GM10847 (cell line): Measurements from ENCODE around the gene KMT2E.

ENCODE experiments used
- POLR2A ChIP-seq: IDR thresholded peaks from 2 replicates; pipeline ENCODE4 v1.6.1; 2011; ENCODE audit not compliant: insufficient read length; ENCODE audit errors: extremely low read depth

Gene KMT2E

DNA sequence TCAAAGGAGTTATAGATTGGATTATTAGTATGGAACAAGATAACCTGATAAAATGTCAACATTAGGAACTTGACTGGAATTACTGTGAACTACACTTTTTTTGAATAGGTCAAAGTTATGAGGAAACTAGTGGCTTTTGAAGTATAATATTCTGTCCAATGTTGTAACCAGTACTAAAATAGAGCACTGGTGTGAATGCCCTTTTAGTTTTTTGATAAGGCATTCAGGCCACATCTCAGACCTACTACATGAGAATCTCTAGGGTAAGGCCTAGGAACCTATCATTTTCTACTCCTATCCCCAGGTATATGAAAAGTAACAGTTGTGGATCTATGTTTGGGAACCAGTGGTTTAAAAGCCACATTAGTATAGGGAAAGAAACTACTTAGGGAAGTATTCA is 16.4 kb downstream of the KMT2E start:
- no peak for TF ChIP-seq POLR2A

DNA sequence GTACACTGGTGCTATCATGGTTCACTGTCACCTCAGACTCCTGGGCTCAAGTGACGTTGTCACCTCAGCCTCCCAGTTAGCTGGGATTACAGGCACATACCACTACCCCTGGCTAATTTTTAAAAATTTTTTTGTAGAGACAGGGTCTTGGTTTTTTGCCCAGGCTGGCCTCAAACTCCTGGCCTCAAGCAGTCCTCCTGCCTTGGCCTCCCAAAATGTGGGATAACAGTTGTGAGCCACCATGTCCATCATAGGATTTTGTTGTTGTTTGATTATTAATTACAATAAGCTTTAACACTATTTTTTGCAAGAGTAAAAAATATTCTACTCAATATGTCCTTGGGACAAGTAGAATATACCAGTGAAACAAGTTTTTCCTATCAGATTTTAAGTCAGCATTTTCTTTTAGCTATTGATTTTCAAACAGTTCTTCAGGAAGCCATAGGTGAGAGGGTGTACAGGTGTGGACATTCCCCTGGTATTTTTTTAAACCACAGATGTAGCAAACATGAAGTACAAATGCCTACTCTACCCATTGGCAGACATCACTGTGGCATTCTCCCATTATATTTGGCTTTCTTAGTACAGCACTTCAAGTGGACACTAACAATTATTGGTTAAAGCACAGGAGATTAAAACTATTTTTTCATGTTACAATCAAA is 18.7 kb downstream of the KMT2E start:
- no peak for TF ChIP-seq POLR2A

DNA sequence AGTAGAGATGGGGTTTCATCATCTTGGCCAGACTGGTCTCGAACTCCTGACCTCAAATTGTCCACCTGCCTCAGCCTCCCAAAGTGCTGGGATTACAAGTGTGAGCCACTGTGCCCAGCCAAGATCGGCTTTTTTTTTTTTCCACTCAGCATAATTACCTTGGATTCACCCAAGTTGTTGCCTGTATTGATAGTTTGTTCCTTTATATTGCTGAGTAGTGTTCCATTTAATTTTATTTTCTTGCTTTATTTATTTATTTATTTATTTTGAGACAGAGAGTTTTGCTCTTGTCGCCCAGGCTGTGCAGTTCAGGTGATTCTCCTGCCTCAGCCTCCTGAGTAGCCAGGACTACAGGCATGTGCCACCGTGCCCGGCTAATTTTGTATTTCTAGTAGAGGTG is 21.3 kb downstream of the KMT2E start:
- TF ChIP-seq POLR2A, result no peak

DNA sequence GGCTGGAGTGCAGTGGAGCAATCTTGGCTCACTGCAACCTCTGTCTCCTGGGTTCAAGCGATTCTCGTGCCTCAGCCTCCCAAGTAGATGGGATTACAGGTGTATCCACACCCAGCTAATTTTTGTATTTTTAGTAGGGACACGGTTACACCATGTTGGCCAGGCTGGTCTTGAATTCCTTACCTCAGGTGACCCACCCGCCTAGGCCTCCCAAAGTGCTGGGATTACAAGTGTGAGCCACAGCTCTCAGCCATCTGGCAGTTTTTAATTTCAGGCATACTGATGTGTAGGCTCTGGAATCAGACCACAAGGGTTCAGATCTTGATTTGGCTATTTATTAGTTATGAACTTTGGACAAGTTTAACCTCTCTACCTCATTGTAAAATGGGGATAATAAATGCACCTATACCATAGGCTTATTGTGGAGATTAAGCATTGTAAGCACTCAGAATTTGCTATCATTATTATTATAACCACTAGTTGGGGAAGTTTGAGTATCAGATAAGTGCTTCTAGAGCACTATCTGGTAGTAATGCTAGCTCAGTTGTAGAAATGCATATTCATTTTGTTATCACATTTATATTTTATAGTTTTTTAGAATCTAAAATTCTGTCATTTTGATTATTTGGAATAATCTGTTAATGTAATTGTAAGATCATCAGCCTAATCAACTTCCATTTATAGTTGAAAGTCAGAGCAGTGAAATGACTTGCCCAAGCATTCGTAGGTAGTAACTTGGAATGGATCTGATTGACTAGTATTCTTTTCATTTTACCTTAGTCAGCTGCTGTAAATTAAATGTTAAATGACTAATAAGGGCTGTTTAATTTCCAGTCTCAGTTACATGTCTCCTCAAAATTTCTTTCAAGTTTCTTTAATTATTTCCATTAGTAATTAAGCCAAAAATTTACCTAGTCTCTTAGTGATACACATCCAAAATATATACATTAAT is 22.5 kb downstream of the KMT2E start:
- no peak for TF ChIP-seq POLR2A

DNA sequence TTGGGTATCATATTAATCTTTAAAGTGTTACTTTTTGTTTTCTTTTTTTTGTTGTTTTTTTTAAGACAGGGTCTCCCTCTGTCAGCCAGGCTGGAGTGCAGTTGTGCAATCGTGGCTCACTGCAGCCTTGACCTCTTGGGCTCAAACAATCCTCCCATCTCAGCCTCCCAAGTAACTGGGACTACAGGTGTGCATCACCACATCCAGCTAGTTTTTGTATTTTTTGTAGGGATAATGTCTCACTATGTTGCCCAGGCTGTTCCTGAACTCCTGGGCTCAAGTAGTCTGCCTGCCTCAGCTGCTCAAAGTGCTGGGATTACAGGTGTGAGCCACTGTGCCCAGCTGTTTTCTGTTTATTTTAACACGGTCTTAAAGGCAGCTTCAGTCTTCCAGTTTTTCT is 23.3 kb downstream of the KMT2E start:
- TF ChIP-seq POLR2A, result no peak

DNA sequence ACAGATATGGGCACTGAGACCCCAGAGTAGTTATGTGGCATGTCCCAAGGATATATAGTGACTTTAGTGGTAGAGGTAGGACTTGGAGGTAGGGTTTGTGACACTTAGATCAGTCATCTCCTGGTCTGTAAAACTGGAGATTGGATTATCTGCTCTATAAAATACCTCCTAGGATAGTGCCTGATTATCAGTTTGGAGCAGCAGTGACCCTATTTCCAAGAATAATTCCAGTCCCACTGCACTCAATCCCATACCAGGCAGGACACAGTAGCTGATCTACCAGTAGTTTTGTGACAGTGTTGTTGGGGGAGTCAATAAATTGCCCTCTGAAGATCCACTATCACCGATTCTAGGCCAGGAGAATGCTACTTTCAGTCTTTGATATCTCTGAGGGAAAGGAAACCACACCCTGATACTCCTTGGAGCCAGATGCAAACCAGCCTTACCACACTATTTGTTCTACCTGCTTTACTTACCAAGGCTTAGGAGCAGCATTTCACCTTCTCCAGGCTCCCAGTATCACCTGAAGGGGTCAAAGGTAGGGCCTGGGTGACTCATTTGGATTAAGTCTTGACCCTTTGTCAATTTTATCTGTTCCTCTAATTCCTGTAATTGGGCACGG is 30.6 kb downstream of the KMT2E start:
- no peak for TF ChIP-seq POLR2A

DNA sequence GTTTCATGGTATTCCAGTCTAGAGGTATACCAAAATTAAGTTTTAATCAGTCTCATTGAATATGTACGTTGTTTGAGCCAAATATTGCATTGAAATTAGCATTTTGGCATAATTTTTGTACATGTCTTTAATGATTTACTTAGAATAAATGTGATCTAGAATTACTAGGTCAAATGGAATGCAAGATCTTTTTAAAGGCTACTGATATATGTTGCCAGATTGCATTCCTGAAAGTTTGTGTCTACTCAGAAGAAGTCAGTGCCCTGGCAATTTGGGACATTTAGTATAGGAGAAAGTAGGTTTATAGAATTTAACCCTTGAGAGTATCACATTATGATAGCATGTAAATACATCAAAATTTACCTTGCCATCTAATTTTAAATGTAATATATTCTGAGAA is 32.4 kb downstream of the KMT2E start:
- no peak for TF ChIP-seq POLR2A

DNA sequence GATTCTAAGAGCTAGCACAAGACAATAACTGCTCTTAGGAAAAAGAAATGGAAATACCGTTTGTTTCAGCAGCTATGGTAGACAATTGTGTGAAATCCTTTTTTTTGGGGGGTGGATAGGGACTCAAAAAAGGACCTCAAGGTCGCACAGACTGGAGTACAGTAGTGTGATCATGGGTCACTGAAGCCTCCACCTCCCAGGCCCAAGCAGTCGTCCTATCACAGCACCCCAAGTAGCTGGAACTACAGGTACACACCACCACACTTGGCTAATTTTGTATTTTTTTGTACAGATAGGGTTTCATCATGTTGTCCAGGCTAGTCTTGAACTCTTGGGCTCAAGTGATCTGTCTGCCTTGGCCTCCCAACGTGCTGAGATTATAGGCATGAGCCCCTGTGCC is 33.9 kb downstream of the KMT2E start:
- TF ChIP-seq POLR2A, result no peak

DNA sequence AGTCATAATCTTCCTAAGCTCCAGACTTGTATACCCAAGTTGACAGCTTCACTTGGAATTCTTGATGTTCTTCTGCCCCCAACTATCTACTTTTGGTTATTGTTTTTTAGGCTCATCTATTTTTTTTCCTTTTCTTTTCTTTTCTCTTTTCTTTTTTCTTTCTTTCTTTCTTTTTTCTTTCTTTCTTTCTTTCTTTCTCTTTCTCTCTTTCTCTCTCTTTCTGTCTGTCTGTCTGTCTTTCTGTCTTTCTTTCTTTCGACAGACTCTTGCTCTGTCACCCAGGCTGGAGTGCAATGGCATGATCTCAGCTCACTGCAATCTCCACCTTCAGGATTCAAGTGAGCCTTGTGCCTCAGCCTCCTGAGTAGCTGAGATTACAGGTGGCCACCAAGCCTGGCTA is 36.5 kb downstream of the KMT2E start:
- TF ChIP-seq POLR2A, result no peak

DNA sequence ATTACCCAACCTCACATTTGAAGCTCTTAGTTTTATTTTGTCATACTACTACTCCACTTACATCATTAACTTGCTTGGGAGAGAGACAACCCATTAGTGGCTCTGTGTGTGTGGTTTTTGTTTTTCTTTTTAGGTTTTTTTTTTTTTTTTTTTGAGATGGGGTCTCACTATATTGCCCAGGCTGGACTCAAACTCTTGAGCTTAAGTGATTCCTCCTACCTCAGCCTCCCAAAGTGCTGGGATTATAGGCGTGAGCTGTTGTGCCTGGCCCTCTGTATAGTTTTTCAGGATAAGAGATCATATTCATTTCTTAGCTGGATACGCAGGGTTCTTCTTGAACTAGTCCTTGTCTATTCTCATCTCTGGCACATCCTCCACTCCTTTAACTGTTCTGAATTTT is 41.1 kb downstream of the KMT2E start:
- no peak for TF ChIP-seq POLR2A

DNA sequence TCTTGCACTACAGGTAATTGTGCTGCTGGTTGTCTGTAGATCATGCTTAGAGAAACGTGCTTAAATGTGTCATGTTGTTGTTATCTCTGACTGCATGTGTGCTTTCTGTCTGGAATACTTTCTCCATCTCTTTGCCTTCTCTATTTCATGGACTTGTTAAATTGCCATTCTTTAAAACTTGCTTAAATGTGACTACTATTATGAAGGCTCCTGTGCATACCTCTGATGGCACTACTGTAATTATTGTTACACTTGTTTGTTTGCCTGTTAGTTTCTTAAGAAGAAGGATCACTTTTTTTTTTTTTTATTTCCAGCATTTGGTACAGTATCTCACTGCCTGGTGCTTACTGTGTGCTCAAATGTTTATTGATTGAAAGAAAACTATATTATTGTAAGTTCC is 41.6 kb downstream of the KMT2E start:
- TF ChIP-seq POLR2A, result no peak

DNA sequence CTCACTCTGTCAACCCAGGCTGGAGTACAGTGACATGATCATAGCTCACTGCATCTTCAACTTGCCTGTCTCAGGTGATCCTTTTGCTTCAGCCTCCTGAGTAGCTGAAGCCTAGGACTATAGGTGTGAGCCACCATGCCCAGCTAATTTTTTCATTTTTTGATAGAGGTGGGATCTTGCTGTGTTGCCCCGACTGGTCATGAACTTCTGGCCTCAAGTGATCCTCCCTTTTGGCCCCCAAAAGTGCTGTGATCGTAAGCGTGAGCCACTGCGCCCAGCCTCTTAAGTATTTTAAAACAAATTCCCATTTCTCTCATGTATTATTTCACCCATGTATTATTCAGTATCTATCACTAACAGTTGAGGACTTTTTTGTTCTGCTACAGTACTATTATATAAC is 43.5 kb downstream of the KMT2E start:
- no peak for TF ChIP-seq POLR2A

DNA sequence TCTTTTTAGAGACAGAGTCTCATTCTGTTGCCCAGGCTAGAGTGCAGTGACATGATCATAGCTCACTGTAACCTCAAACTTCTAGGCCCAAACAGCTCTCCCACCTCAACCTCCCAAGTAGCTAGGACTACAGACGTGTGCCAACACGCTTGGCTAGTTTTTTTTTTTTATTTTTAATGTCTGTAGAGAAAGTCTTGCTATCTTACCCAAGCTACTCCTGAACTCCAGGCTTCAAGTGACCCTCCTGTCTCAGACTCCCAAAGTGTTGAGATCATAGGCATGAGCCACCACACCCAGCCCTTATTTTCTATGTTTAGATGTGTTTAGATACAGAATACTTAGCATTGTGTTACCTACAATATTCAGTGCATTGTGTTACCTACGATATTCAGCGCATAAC is 46.4 kb downstream of the KMT2E start:
- no peak for TF ChIP-seq POLR2A

DNA sequence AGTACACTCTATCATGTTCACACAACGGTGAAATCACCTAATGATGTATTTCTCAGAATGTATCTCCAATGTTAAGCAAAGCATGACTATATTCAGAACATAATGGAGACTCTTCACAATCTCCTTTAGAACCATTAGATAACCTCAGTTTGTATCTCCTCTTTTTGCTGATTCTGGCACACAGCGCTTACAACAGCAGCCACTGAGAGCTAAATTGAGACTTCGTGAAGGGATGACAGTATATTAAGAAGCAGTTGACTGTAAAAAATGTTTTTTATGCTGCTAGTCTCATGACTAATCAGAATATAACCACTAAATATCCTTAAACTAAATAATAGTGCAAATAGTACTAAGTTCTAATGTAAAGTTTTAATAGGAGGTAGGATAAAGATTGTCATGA is 46.9 kb downstream of the KMT2E start:
- no peak for TF ChIP-seq POLR2A

DNA sequence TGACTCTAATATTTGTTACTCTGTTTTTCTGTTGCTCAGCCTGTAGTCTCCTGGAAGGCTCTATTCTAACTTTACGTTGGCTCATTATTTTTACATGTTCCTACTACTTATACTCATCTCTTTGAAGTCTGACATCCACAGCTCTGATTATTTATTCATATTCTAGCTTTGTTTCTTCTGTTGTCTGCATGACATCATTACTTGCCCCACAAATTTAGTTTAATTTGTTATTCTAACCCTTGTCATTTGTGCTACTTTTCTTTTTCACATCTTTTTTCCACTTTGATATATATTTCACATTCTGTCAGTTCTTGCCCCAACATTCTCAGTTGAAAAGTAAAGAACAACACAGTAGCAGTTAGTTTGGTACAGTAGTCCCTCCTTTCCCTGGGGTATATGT is 51.1 kb downstream of the KMT2E start:
- no peak for TF ChIP-seq POLR2A

DNA sequence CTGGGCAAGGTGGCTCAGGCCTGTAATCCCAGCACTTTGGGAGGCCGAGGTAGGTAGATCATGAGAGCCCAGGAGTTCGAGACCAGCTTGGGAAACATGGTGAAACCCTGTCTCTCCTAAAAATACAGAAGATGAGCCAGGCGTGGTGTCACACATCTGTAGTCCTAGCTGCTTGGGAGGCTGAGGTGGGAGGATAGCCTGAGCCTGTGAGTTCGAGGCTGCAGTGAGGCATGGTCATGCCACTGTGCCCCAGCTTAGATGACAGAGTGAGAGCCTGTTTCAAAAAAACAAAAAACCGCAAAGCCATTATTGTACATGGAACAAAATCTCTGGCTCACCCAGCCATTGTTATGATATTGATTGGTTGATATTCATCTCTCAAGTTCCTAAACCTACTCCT is 53.7 kb downstream of the KMT2E start:
- TF ChIP-seq POLR2A, result no peak

DNA sequence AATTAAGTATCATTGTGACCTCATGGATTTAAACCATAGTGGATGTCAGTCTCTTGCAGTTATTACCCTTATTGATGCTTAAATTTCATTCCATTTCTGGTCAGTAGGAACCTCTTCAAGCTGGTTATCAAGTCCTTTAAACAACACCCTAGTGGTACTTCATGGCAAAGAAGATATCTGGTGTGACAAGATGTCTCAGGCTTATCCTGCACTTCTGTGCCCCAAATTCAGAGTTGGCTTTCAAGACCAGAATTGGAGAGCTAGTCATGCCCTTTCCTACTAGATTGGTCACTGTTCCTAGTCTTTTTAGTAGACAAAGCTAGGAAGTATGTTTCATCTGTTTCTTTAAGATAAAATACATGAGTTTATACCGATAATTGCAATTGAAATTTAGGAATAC is 54.9 kb downstream of the KMT2E start:
- TF ChIP-seq POLR2A, result no peak

DNA sequence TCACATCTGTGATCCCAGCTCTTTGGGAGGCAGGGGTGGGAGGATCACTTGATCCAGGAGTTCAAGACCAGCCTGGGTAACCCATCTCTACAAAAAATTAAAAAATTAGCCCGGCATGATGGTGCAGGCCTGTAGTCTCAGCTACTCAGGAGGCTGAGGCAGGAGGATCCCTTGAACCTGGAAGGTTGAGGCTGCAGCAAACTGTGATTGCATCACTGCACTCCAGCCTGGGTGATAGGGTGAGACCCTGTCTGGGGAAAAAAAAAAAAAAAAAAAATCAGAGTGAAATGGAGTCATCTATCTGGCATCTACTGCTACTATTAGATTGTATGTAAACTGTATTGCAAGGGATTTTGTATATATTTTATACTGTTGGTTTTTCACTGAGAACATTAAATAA is 59.1 kb downstream of the KMT2E start:
- TF ChIP-seq POLR2A, result no peak
